BLaER1 (cell line): ENCODE results near the gene PRR5L.

Experiments
- H3K27ac ChIP-seq: shearing (Covaris generic); formaldehyde crosslinking; 2 replicates; pipeline ENCODE4 v1.8.1; 2022
- H3K27me3 ChIP-seq: shearing (Covaris generic); formaldehyde crosslinking; 2 replicates; pipeline ENCODE4 v1.8.1; 2022
- H3K36me3 ChIP-seq: shearing (Covaris generic); formaldehyde crosslinking; 2 replicates; pipeline ENCODE4 v1.8.1; 2022
- H3K4me1 ChIP-seq: shearing (Covaris generic); formaldehyde crosslinking; 2 replicates; pipeline ENCODE4 v1.8.1; 2022
- H3K4me2 ChIP-seq: shearing (Covaris generic); formaldehyde crosslinking; 2 replicates; pipeline ENCODE4 v1.8.1; 2022
- H3K4me3 ChIP-seq: shearing (Covaris generic); formaldehyde crosslinking; 2 replicates; pipeline ENCODE4 v1.8.1; 2022
- H3K9ac ChIP-seq: shearing (Covaris generic); formaldehyde crosslinking; 2 replicates; pipeline ENCODE4 v1.8.1; 2022
- H3K9me3 ChIP-seq: shearing (Covaris generic); formaldehyde crosslinking; 2 replicates; pipeline ENCODE4 v1.8.1; 2022
- H4K20me1 ChIP-seq: shearing (Covaris generic); formaldehyde crosslinking; 2 replicates; pipeline ENCODE4 v1.8.1; 2022
- Cebpa-rat ChIP-seq: shearing (Covaris generic); IDR thresholded peaks from 2 replicates; pipeline ENCODE4 v1.8.1; 2022

The PRR5L gene

DNA sequence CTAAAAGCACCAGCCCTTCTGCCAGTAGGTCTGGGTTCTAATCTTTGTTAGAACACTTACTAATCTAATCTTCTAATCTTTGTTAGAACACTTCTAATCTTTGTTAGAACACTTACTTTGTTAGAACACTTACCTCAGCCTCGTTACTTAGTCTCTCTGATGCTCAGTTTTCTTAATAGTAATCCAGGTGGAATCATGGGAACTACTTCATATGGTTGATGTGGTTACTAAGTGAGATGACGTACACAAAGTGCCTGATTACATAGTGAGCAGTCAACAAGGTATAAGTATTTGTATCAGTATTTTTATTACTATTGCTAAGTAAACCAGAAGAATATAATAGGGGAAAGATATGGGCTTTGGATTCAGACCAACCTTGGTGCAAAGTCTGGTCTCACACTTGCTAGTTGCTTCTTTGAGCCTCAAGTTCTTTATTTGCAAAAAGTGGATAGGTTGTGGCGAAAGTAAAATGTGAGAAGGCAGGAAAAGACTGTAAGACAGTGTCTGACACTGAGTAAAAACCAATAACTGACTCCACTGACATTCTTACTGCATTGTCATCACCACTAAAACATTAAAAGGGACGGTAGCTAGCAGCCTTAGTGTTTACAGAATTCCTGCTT, 130.2 kb downstream of the PRR5L start:
- no peak overlapping the region for H3K4me2 ChIP-seq
- TF ChIP-seq Cebpa-rat, result no peak
- peaks cover 24% of the 10 kb centered on the region for H3K4me1 ChIP-seq
- H3K9me3 ChIP-seq, result no peaks in the 10 kb centered on the region
- no peak overlapping the region for H3K9ac ChIP-seq
- H3K4me3 ChIP-seq, result no peak overlapping the region
- no peak overlapping the region for H3K27ac ChIP-seq
- H4K20me1 ChIP-seq, result no peaks in the 10 kb centered on the region
- H3K36me3 ChIP-seq, result peaks cover 88% of the 10 kb centered on the region
- no peaks in the 10 kb centered on the region for H3K27me3 ChIP-seq

DNA sequence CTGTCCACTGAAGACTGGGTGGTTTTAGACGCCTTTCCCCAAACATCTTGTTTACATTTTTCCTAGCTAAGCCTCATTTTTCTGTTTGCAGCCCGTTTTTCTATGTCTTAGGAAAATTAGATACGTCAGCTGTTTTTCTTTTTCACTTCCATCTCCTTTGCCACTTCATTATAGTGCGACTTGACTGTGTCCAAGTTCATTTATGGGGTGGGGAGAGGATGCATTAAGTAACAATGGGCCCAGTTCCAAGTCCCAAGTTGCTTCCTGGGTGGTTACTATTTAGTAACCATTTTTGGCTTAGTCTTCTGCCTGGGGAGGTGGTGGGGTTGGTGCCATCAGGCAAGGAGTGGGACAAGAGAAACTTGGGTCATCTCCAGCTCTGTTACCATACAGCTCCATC, 131.0 kb downstream of the PRR5L start:
- Histone ChIP-seq H4K20me1 (no peaks in the 10 kb centered on the region), H3K36me3 (peaks cover 93% of the 10 kb centered on the region), H3K4me1 (peaks cover 17% of the 10 kb centered on the region), H3K9me3 (no peaks in the 10 kb centered on the region), H3K4me2 (no peak overlapping the region), H3K9ac (no peak overlapping the region), H3K27me3 (no peaks in the 10 kb centered on the region), H3K4me3 (no peak overlapping the region), H3K27ac (no peak overlapping the region)
- TF ChIP-seq Cebpa-rat, result no peak

DNA sequence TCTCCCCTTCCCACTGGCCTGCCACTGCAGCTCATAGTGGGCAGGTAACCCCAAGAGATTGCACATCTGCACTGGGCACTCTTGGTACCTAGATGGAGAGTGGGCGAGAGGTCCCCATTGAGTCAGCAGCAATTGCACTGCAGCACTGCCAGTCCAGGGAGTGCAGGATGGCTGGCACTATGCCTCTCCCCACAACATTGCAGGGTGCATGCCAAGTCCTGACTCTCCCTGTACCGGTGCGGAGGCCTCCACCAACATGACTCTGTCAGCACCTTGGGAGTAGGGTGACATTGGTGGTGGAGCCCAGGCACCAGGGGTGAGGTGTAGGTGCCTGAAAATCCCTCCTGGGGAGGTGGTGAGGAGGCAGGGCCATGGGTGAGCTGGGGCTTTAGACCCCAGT, 131.8 kb downstream of the PRR5L start:
- Histone ChIP-seq H4K20me1 (no peaks in the 10 kb centered on the region), H3K9ac (no peak overlapping the region), H3K9me3 (no peaks in the 10 kb centered on the region), H3K4me2 (no peak overlapping the region), H3K27ac (no peak overlapping the region), H3K4me3 (no peak overlapping the region), H3K4me1 (peaks cover 9% of the 10 kb centered on the region), H3K36me3 (peaks cover 93% of the 10 kb centered on the region), H3K27me3 (no peaks in the 10 kb centered on the region)
- no peak for TF ChIP-seq Cebpa-rat

DNA sequence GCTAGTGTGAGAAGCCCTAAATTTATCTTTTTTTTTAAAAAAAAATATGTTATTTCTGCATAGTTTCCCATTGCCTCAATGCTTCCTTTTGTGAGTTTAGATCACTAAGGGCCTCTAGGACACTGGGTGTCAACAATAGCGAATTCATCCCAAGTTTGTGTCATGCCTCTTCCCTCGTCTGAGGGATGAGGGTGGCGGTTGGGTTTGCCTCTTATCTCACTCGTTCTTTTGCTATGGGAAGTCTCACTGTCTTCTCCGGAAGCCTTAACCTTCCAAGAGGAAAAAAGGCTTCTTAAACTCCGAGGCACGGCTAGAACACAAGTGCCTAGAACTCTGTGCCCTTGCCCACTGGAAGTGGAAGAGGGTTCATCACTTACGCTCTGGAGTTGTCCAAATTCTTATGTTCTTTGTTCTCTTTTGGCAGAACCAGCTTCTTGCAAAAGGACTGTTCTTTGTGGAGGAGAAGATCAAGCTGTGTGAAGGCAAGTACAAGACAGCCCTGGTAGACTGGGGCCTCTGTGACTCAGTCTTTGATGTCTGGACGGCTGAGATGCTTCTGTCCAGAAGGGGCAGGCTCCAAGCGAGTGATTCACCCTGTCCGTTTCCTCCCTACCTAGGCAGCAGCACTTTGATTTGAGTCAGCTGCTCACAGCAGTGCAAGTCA, 135.5 kb downstream of the PRR5L start:
- Histone ChIP-seq H3K4me3 (no peak overlapping the region), H3K27me3 (no peaks in the 10 kb centered on the region), H3K9ac (no peak overlapping the region), H3K4me1 (no peaks in the 10 kb centered on the region), H3K36me3 (peaks cover 92% of the 10 kb centered on the region), H4K20me1 (no peaks in the 10 kb centered on the region), H3K4me2 (no peak overlapping the region), H3K27ac (no peak overlapping the region), H3K9me3 (no peaks in the 10 kb centered on the region)
- no peak for TF ChIP-seq Cebpa-rat

DNA sequence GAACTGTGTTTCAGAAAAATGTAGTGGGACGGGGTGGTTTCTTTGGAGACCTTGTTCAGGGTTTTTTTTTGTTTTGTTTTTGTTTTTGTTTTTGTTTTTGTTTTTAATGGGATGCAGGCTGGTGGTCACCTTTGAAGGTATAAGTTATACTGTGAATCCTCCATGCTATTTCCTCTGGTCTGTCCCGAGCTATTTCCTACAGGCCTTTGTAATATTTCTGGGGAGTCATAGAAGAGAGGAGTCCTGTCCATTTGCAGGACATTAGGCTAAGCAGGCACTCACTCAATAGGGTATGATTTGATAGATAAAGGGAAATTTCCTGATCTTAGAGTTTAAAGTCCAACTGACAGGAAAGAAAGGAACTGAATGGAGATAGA, 136.0 kb downstream of the PRR5L start:
- no peaks in the 10 kb centered on the region for H3K9me3 ChIP-seq
- H3K4me1 ChIP-seq, result no peaks in the 10 kb centered on the region
- no peak overlapping the region for H3K4me3 ChIP-seq
- H3K27ac ChIP-seq, result no peak overlapping the region
- no peak overlapping the region for H3K9ac ChIP-seq
- H4K20me1 ChIP-seq, result no peaks in the 10 kb centered on the region
- H3K4me2 ChIP-seq, result no peak overlapping the region
- H3K27me3 ChIP-seq, result no peaks in the 10 kb centered on the region
- no peak for TF ChIP-seq Cebpa-rat
- peaks cover 92% of the 10 kb centered on the region for H3K36me3 ChIP-seq

GRCh38 chr11:36432738-36433137, 136.7 kb downstream of the PRR5L start:
- no peak overlapping the region for H3K4me2 ChIP-seq
- no peak overlapping the region for H3K9ac ChIP-seq
- H3K27ac ChIP-seq, result no peak overlapping the region
- no peak overlapping the region for H3K4me3 ChIP-seq
- no peaks in the 10 kb centered on the region for H4K20me1 ChIP-seq
- H3K36me3 ChIP-seq, result peaks cover 92% of the 10 kb centered on the region
- no peak for TF ChIP-seq Cebpa-rat
- no peaks in the 10 kb centered on the region for H3K27me3 ChIP-seq
- H3K4me1 ChIP-seq, result no peaks in the 10 kb centered on the region
- no peaks in the 10 kb centered on the region for H3K9me3 ChIP-seq

GRCh38 chr11:36436064-36436463, 140.0 kb downstream of the PRR5L start:
- Histone ChIP-seq H3K9ac (no peak overlapping the region), H3K4me1 (0 out of 2 replicates have a peak, but pooled peaks cover under 1% of the 10 kb centered on the region), H3K36me3 (peaks cover 99% of the 10 kb centered on the region), H3K4me3 (no peak overlapping the region), H3K27me3 (no peaks in the 10 kb centered on the region), H4K20me1 (no peaks in the 10 kb centered on the region), H3K27ac (no peak overlapping the region), H3K4me2 (no peak overlapping the region), H3K9me3 (peaks cover 20% of the 10 kb centered on the region)
- no peak for TF ChIP-seq Cebpa-rat

GRCh38 chr11:36436589-36436988, 140.5 kb downstream of the PRR5L start:
- H3K36me3 ChIP-seq, result peaks cover 99% of the 10 kb centered on the region
- H4K20me1 ChIP-seq, result no peaks in the 10 kb centered on the region
- H3K9me3 ChIP-seq, result peaks cover 25% of the 10 kb centered on the region
- H3K4me2 ChIP-seq, result no peak overlapping the region
- H3K4me1 ChIP-seq, result peaks cover 6% of the 10 kb centered on the region
- H3K27ac ChIP-seq, result no peak overlapping the region
- TF ChIP-seq Cebpa-rat, result no peak
- H3K27me3 ChIP-seq, result no peaks in the 10 kb centered on the region
- no peak overlapping the region for H3K9ac ChIP-seq
- H3K4me3 ChIP-seq, result no peak overlapping the region

GRCh38 chr11:36437413-36437812, 141.3 kb downstream of the PRR5L start:
- Histone ChIP-seq H3K27me3 (no peaks in the 10 kb centered on the region), H3K36me3 (peaks cover 93% of the 10 kb centered on the region)

DNA sequence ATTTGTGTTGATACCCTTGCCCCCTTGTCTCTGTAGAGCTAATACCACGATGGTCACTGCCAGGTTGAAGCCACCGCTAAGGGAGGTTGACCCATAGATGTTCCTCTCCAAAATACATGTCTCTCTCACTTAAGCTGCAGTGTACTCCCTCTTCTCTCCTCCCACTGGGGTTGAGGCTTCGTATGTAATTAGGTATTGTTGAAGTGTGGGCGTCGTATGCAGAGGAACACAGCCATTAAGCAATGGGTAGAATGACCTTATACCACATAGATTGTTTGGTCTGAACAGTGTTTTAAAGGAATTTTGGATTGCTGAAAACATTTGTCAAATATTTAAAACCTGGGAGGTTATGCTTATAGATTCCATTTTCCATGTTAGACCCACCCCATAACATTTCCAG, 142.0 kb downstream of the PRR5L start:
- Histone ChIP-seq H4K20me1 (no peaks in the 10 kb centered on the region), H3K36me3 (peaks cover 94% of the 10 kb centered on the region), H3K9me3 (peaks cover 28% of the 10 kb centered on the region), H3K4me3 (no peak overlapping the region), H3K4me2 (no peak overlapping the region), H3K27me3 (no peaks in the 10 kb centered on the region), H3K4me1 (peaks cover 17% of the 10 kb centered on the region), H3K27ac (no peak overlapping the region), H3K9ac (no peak overlapping the region)
- TF ChIP-seq Cebpa-rat, result no peak

More at GRCh38 chr11:36437413-36437812, 141.3 kb downstream of the PRR5L start:
- TF ChIP-seq Cebpa-rat, result no peak
- no peak overlapping the region for H3K27ac ChIP-seq
- H3K4me2 ChIP-seq, result no peak overlapping the region
- H3K4me1 ChIP-seq, result peaks cover 14% of the 10 kb centered on the region
- H3K9ac ChIP-seq, result no peak overlapping the region
- H4K20me1 ChIP-seq, result no peaks in the 10 kb centered on the region
- peaks cover 28% of the 10 kb centered on the region for H3K9me3 ChIP-seq
- no peak overlapping the region for H3K4me3 ChIP-seq
